COLO668 (cell line): ENCODE results near the gene CAPN5.

Experiments
- DNase-seq: peaks from one replicate; lab custom pipeline; 2025; ENCODE audit not compliant: unreplicated experiment; lab: John Stamatoyannopoulos, UW

The CAPN5 gene

GRCh38 chr11:77063861-77064260, 2.9 kb upstream of the CAPN5 start:
- no peak for DNase-seq

DNA sequence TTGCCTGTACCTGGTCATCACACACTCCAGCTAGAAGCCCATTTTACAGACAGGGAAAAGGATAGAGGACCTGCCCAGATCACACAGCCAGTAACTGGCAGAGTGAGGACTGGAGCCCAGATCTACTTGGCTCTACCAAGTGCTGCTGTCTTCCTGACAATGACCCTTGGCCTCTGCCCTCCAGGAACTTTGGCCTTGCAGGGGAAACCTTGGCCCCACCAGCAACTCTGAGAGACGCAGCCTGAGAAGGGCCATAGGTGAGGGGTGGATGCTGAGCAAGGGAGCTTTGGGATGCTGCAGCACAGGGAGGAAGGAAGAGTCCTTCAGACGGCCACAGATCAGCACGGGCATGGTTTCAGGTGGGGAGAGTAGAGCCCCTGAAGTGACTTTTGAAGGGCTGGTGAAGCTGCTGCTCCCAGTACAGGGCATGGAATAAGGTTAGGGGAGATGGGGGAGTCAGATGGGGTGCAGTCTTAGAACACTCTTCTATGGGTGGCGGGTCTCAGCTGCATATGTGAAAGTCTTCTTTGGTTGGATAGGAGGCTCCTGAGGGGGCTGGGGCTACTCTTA, 2.0 kb upstream of the CAPN5 start:
- no peak for DNase-seq

- DNase-seq, result no peak
These were observed 918 bp upstream of the CAPN5 start for GRCh38 chr11:77065878-77066228.

GRCh38 chr11:77067861-77068443, 1.2 kb downstream of the CAPN5 start:
- no peak for DNase-seq

DNA sequence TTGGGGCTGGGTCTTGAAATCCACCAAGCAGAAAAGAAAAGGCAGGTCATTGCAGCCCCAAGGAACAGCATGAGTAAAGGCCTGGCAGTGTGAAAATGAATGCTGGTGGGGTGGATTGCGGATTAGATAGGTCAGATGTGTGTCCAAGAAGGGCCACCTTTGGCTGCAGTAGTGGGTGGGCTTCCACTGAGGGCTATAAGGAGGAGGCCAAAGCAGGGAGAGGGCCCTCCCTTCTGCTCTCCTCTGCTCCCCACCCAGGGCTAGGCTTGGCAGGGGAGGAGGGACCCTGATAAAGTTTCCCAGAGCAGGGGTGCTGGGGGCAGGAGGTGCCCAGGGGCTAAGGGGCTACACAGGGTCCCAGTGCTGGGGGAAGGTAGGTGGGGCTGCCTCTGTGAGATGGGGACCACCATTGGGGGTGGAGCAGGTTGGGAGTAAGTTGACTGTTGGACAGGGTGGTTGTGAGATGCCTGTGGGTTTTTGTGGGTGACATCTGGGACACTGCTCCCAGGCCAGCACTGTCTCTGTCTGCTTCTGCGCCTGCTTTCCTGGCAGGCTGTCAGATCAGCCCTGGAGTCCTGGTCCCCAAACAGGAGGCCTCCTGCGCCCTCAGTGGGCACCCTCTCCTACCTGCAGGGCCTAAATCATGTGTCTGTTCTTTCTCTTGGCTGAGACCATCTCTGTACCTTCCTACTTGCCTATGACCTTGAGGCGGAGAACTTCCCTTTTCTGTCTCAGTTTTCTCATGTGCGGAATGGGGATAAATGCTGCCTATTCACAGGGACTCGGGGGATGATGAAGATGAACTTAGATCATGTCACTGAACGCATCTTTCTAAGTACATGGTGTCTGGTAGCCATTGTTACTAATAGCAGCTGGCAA, 1.9 kb downstream of the CAPN5 start:
- no peak for DNase-seq

DNA sequence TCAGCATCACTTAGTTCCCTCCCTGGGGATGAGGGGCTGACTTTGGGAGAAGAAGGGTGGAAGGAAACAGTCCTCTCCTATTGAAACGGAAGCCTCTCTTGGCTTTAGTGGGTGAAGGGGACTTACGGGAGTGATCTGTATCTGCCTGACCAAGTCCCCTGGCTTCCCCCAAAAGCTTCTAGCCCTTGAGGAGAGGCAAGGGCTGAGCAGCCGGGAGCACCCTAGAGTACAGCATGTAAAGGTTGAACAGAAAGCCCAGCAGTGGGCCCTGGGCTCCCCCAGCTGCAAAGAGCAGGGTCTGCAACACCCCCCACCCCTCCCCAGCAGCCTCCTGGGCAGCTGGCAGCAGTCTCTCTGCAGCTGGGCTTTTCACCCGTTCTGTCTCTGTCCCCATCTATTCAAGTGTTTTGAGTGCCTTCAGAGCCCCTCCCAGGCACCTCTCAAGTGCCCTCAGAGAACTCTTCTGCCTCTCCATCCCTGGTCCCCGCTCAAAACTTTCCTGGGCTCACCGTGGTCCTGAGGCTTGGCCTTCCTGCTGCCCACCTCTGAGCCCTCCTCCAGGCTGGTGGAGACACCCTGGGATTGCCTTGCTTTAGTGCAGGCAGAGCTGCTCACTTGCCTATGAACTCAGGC, 2.7 kb downstream of the CAPN5 start:
- no peak for DNase-seq

- DNase-seq, result no peak
These were observed 3.3 kb downstream of the CAPN5 start for GRCh38 chr11:77069969-77070582.

- no peak for DNase-seq
These were observed 4.3 kb downstream of the CAPN5 start for GRCh38 chr11:77071077-77071476.

GRCh38 chr11:77071671-77072605, 5.2 kb downstream of the CAPN5 start:
- DNase-seq, result no peak

DNA sequence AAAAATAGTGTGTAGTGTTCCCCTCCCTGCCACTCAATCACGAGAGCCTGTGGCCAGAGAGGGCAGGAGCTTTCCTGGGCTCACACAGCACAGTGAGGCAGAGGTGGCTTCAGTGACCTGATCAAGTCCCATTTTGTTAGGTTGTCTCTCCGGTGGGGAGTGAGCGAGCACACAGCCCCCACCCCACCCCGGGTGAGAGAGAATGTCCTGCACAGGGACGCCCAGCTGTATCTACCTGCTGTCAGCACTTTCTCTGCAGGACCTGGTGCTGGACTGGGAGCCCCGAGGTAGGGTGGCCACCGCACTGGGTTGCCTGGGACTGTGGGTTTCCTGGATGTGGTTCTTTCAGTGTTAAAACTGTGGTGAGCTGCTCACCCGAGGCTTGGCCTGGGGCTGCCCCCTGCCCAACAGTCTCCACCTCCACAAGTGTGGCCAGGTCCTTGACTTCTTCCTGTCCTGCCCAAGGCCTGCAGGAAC, 6.1 kb downstream of the CAPN5 start:
- no peak for DNase-seq

- DNase-seq, result peak; percentile 71
These were observed 6.7 kb downstream of the CAPN5 start for GRCh38 chr11:77073328-77074001.

DNA sequence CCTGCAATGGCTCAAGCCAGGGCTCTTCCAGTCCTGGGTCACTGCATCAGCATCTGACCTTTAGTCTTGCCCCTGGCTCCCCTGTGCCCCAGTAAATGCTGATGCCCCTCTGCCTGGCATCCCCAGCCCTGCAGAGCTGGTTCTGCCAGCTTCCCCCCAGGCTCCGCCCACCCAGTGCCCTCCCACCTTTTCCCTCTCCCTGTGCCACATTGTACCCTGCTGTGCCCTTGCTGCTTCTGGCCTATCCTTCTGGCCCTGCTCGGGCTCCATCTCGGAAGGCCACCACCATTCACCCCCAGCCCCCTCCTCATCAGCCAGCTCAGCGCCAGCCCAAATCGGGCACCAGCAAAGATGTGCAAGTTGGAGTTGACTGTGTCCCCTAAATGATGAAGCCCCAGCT, 7.4 kb downstream of the CAPN5 start:
- peak; percentile 25 for DNase-seq

DNA sequence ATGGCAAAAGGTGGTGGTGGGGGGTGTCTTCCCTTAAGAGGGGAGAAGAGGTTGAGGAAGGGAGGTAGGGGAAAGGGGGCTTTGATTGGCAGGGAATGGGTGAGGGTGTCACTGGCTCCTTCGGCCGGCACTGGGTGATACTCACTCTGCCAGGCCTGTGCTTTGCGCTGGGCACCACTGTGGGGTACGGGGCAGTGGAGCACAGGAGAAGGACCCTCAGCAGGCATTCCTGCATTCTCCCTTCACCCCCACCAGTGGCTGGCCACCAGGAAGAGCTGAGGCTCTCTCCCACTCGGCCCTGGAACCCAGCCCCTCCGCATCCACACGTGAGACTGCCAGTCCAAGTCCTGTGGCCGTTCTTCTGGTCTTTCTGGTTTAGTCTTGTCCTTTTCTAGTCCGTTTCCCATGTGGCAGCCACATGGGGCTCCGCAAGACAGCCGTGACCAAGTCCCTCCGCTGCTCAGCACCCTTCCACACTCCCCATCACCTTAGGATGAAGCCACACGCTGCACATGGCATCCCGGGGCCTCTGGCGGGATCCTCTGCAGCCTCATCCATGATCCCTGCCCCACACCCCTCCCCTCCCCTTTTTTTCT, 8.0 kb downstream of the CAPN5 start:
- DNase-seq, result no peak

DNA sequence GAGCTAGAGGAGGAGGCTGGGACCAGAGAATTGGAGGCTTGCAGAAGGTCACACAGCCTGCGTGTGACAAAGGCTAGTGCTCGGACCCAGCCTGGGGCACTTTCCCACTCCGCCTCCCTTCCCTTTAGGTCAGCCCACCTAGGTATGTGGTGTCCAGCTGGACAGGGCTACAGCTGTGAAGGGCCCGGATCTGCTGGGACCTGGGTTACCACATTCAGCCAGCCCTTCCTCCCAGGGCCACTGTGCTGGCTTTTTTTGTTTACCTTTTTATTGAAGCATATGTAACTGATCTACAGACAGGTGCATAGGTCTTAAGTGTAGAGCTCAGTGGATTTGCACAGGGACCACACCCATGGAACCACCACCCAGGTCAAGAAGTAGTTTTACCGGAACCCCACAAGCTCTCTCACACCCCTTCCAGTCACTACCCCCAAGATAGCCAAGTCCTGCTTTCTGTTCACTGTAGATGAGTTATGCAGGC, 8.7 kb downstream of the CAPN5 start:
- DNase-seq, result peak; percentile 61

DNA sequence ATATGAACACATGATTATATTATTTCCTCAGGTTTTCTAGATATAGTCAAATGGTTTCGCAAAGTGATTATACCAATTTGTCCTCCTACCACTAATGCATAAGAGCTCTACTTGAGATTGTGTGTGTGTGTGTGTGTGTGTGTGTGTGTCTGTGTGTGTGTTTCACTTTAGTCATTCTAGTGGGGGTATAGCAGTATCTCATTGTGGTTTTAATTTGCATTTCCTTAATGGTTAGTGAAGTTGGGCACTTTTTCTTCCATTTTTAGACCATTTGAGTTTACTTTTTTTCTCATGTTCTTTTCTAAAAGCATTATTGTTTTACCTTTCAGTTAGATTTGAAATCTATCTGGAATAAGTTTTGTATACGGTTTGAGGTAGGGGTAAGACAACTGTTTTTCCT, 12.9 kb downstream of the CAPN5 start:
- no peak for DNase-seq

GRCh38 chr11:77080643-77081210, 14.0 kb downstream of the CAPN5 start:
- DNase-seq, result no peak

DNA sequence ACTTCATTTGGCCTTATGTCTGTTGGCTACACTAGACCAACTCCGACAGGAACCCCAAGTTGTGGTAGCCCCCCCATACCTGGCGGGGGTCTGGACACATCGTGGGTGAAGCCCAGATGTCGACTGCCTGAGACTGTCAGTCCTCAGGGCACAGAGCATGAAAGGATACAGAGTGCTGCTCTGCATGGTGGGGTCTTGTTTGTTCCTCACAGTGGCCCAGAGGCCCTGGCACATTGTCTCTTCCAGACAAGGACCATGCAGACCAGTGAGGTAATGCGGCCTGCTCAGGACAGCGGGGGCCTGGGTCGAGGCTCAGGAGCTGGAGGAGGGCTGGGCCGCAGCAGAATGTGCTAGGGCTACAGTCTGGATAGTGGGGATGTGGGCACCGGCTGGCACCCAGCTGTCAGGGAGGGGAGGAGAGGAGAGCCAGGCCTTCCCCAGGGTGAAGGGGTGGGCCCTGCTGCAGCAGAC, 14.6 kb downstream of the CAPN5 start:
- no peak for DNase-seq

GRCh38 chr11:77081976-77082836, 15.4 kb downstream of the CAPN5 start:
- no peak for DNase-seq
